Nephron (organoid): ENCODE data around the gene GSTP1.

Experiments
- H3K27ac Mint-ChIP-seq, 3 experiments: 2 replicates each; pipeline ENCODE4 v1.8.0; 2020; ENCODE audit warnings: mixed read lengths in 3 of 3, mild to moderate bottlenecking in 2 of 3, moderate library complexity in 1 of 3
- H3K27me3 Mint-ChIP-seq: 2 replicates; pipeline ENCODE4 v1.8.0; 2021; ENCODE audit warnings: low read depth, mild to moderate bottlenecking, moderate library complexity, mixed read lengths
- H3K36me3 Mint-ChIP-seq: 2 replicates; pipeline ENCODE4 v1.8.0; 2020; ENCODE audit warnings: low read depth, mixed read lengths
- H3K4me1 Mint-ChIP-seq: 2 replicates; pipeline ENCODE4 v1.8.0; 2020; ENCODE audit warnings: mixed read lengths
- H3K4me3 Mint-ChIP-seq, 3 experiments: 2 replicates each; pipeline ENCODE4 v1.8.0; 2020; ENCODE audit warnings: mild to moderate bottlenecking in 3 of 3, mixed read lengths in 3 of 3, moderate library complexity in 2 of 3
- H3K9me3 Mint-ChIP-seq: 2 replicates; pipeline ENCODE4 v1.8.0; 2020; ENCODE audit warnings: mixed read lengths
- CTCF ChIP-seq, 3 experiments: fragments of 200-600 bp; sonication (generic); IDR thresholded peaks; one replicate each; pipeline ENCODE4 v1.5.0; 2021; ENCODE audit warnings: antibody characterized with exemption in 3 of 3; ENCODE audit not compliant: unreplicated experiment in 3 of 3

The GSTP1 gene

GRCh38 chr11:67606093-67606491 lies 22.5 kb downstream of the GSTP1 start:
- H3K27me3 Mint-ChIP-seq, result peaks cover 8% of the 10 kb centered on the region
- peaks cover 6% of the 10 kb centered on the region for H3K4me1 Mint-ChIP-seq
- no peak for TF ChIP-seq CTCF (IDR thresholded peaks at IDR 0.05; ENCODE audit: unreplicated experiment in 3 of 3)

GRCh38 chr11:67606492-67607295 lies 23.1 kb downstream of the GSTP1 start, which contains the start of gene NDUFV1:
NDUFV1 (plus strand) TSS chr11:67606936; CDS start chr11:67607005, 69 bp downstream.
- TF ChIP-seq CTCF (IDR thresholded peaks at IDR 0.05; ENCODE audit: unreplicated experiment in 3 of 3), result peak in 2 of 3 experiments; percentile 32 to 59
- H3K27ac Mint-ChIP-seq, result peak within 1 kb of the TSS in 2 of 3 experiments; percentile 80 to 84
- H3K9me3 Mint-ChIP-seq, result peaks cover 3% of the 10 kb centered on the region
- peaks cover 6% of the 10 kb centered on the region for H3K4me1 Mint-ChIP-seq
- peak within 1 kb of the TSS; percentile 90 to 95 (median 93) for H3K4me3 Mint-ChIP-seq
- H3K27me3 Mint-ChIP-seq, result peaks cover 8% of the 10 kb centered on the region
- peaks cover 13% of the 10 kb centered on the region for H3K36me3 Mint-ChIP-seq

More at GRCh38 chr11:67606093-67606491, 22.5 kb downstream of the GSTP1 start:
- Mint-ChIP-seq H3K36me3 (peaks cover 13% of the 10 kb centered on the region), H3K27ac (peak overlapping the region in 2 of 3 experiments; percentile 24 to 36), H3K4me3 (peak overlapping the region; percentile 90 to 95 (median 93)), H3K9me3 (peaks cover 3% of the 10 kb centered on the region)

GRCh38 chr11:67607507-67607906 lies 23.9 kb downstream of the GSTP1 start:
- peaks cover 13% of the 10 kb centered on the region for H3K36me3 Mint-ChIP-seq
- peak overlapping the region; percentile 90 to 95 (median 93) for H3K4me3 Mint-ChIP-seq
- H3K4me1 Mint-ChIP-seq, result peaks cover 6% of the 10 kb centered on the region
- peaks cover 7% of the 10 kb centered on the region for H3K27me3 Mint-ChIP-seq
- H3K27ac Mint-ChIP-seq, result peak overlapping the region in 2 of 3 experiments; percentile 80 to 84
- TF ChIP-seq CTCF (IDR thresholded peaks at IDR 0.05; ENCODE audit: unreplicated experiment in 3 of 3), result no peak
- H3K9me3 Mint-ChIP-seq, result peaks cover 3% of the 10 kb centered on the region

GRCh38 chr11:67608486-67608885 lies 24.9 kb downstream of the GSTP1 start:
- Mint-ChIP-seq H3K27ac (no peak overlapping the region), H3K4me1 (peaks cover 6% of the 10 kb centered on the region), H3K36me3 (peaks cover 13% of the 10 kb centered on the region), H3K4me3 (peak overlapping the region; percentile 90 to 95 (median 93)), H3K9me3 (no peaks in the 10 kb centered on the region), H3K27me3 (no peaks in the 10 kb centered on the region)
- TF ChIP-seq CTCF (IDR thresholded peaks at IDR 0.05; ENCODE audit: unreplicated experiment in 3 of 3), result no peak

- no peak for TF ChIP-seq CTCF (IDR thresholded peaks at IDR 0.05; ENCODE audit: unreplicated experiment in 3 of 3)
- peaks cover 6% of the 10 kb centered on the region for H3K4me1 Mint-ChIP-seq
- no peak overlapping the region for H3K27ac Mint-ChIP-seq
- peaks cover 13% of the 10 kb centered on the region for H3K36me3 Mint-ChIP-seq
- H3K9me3 Mint-ChIP-seq, result no peaks in the 10 kb centered on the region
- H3K27me3 Mint-ChIP-seq, result no peaks in the 10 kb centered on the region
- H3K4me3 Mint-ChIP-seq, result peak overlapping the region; percentile 46 to 90 (median 64)
These were observed 25.7 kb downstream of the GSTP1 start for GRCh38 chr11:67609316-67609715.
